Prostate gland (tissue), 2 donors: Measurements from ENCODE around the gene KRT17. TPM values are rescaled to one million over a fixed set of nuclear protein-coding genes. Genes with fewer than 3 reads are reported as not detected.
"Not testable (repeated sequence)": the region's sequence is repeated elsewhere in the genome, so short reads cannot be mapped to it uniquely, and the experiment has no call there.

Source experiments
- DNase-seq: peaks from one replicate; pipeline ENCODE4 v3.0.0-alpha.2; 2019; ENCODE audit warnings: low spot score
- H3K27ac ChIP-seq, 2 donors: fragments of 200-600 bp; sonication (generic); 2 replicates each; pipeline ENCODE4 v1.5.1; 2017 to 2019
- H3K27me3 ChIP-seq: fragments of 200-600 bp; sonication (generic); replicated peaks from 2 replicates; pipeline ENCODE4 v1.5.1; 2019; ENCODE audit not compliant: insufficient read depth
- H3K36me3 ChIP-seq, 2 donors: fragments of 200-600 bp; sonication (generic); 1 replicate in 1 of 2; 2 replicates in 1 of 2; pipeline versions ENCODE4 v1.5.1 to v1.8.1; 2017 to 2019
- H3K4me1 ChIP-seq: fragments of 200-600 bp; sonication (generic); replicated peaks from 2 replicates; pipeline ENCODE4 v1.5.1; 2019
- H3K4me3 ChIP-seq, 2 donors: fragments of 200-600 bp; sonication (generic); 2 replicates each; pipeline ENCODE4 v1.5.1; 2017 to 2019
- H3K9me3 ChIP-seq: fragments of 200-600 bp; sonication (generic); 2 replicates; pipeline ENCODE4 v1.5.1; 2017
- CTCF ChIP-seq, 4 experiments: fragments of 200-600 bp in 2 of 4; fragments of 450-650 bp in 2 of 4; sonication (generic) in 2 of 4; IDR thresholded peaks; 1 replicate in 3 of 4; 2 replicates in 1 of 4; pipeline ENCODE4 v1.5.1; 2016 to 2019; ENCODE audit warnings: antibody characterized with exemption in 4 of 4, mild to moderate bottlenecking in 2 of 4, moderate library complexity in 2 of 4
- POLR2A ChIP-seq: fragments of 450-650 bp; IDR thresholded peaks from one replicate; pipeline ENCODE4 v1.6.1; 2016; ENCODE audit warnings: antibody characterized with exemption, mild to moderate bottlenecking
- POLR2AphosphoS5 ChIP-seq: sonication (generic); formaldehyde crosslinking; IDR thresholded peaks from one replicate; pipeline ENCODE4 v1.6.1; 2017; ENCODE audit warnings: antibody characterized with exemption
- WGBS: methylation state at CpG from one replicate; pipeline ENCODE4 v1.1.5; 2018; 5-methylcytosine and 5-hydroxymethylcytosine counted together
- intact Hi-C: fragments of 100-400 bp; cut with DNase I; formaldehyde crosslinking; loops from one replicate; pipeline ENCODE4 v1.14.2; 2022
- total RNA-seq, 2 donors: library from RNA; depleted of rRNA; stranded (reverse); fragments of >200 nt; gene quantifications; one replicate each; pipeline ENCODE4 v1.1.0, GENCODE V29; 2016

KRT17 gene
- total RNA-seq, 2 donors from 2014 or later: 201 to 360 TPM

GRCh38 chr17:41619036-41619926, 5.1 kb downstream of the KRT17 start:
- Histone ChIP-seq H3K4me1 (no peaks in the 10 kb centered on the region), H3K27me3 (no peaks in the 10 kb centered on the region), H3K4me3 (no peak overlapping the region), H3K36me3 (no peaks in the 10 kb centered on the region), H3K27ac (peak overlapping the region in 1 of 2 donors; percentile 23), H3K9me3 (no peaks in the 10 kb centered on the region)
- 85% methylated on average over 19 of the region's 20 CpGs for whole genome bisulfite sequencing
- no peak for DNase-seq
- TF ChIP-seq CTCF (IDR thresholded peaks at IDR 0.05) (no peak), POLR2AphosphoS5 (peak; percentile 36), POLR2A (no peak)
- intact Hi-C loops: no loop called here

GRCh38 chr17:41618341-41619035, 5.9 kb downstream of the KRT17 start:
- intact Hi-C loops: no loop called here
- 56% methylated on average over 13 of the region's 13 CpGs for WGBS
- Histone ChIP-seq H3K4me1 (no peaks in the 10 kb centered on the region), H3K36me3 (no peaks in the 10 kb centered on the region), H3K4me3 (no peak overlapping the region), H3K27ac (peak overlapping the region in 1 of 2 donors; percentile 23), H3K9me3 (no peaks in the 10 kb centered on the region), H3K27me3 (no peaks in the 10 kb centered on the region)
- TF ChIP-seq CTCF (IDR thresholded peaks at IDR 0.05): no peak
- TF ChIP-seq POLR2AphosphoS5: no peak
- no peak for TF ChIP-seq POLR2A
- no peak for DNase-seq

- H3K9me3 ChIP-seq: no peaks in the 10 kb centered on the region
- H3K27me3 ChIP-seq: no peaks in the 10 kb centered on the region
- intact Hi-C loops: no loop called here
- H3K4me3 ChIP-seq: no peak overlapping the region
- no peak overlapping the region for H3K27ac ChIP-seq
- H3K36me3 ChIP-seq: no peaks in the 10 kb centered on the region
- TF ChIP-seq POLR2A: peak; percentile 18
- TF ChIP-seq POLR2AphosphoS5: no peak
- no peak for DNase-seq
- WGBS: 40% methylated on average over 11 of the region's 11 CpGs
- H3K4me1 ChIP-seq: no peaks in the 10 kb centered on the region
Observed at GRCh38 chr17:41617698-41618097, 6.7 kb downstream of the KRT17 start.

GRCh38 chr17:41617136-41617535, 7.2 kb downstream of the KRT17 start:
- Histone ChIP-seq H3K9me3 (no peaks in the 10 kb centered on the region), H3K27me3 (no peaks in the 10 kb centered on the region), H3K4me1 (no peaks in the 10 kb centered on the region), H3K27ac (no peak overlapping the region), H3K4me3 (no peak overlapping the region), H3K36me3 (no peaks in the 10 kb centered on the region)
- intact Hi-C loops: no loop called here
- DNase-seq: no peak
- 95% methylated on average over 3 of the region's 3 CpGs for WGBS
- TF ChIP-seq POLR2AphosphoS5 (no peak), POLR2A (no peak), CTCF (IDR thresholded peaks at IDR 0.05) (no peak)

- H3K9me3 ChIP-seq, H3K27ac ChIP-seq, H3K36me3 ChIP-seq, intact Hi-C loops, DNase-seq, H3K4me3 ChIP-seq, H3K4me1 ChIP-seq, H3K27me3 ChIP-seq: not testable (repeated sequence)
- WGBS: 89% methylated on average over 4 of the region's 4 CpGs
Observed at GRCh38 chr17:41616486-41616885, 7.9 kb downstream of the KRT17 start.
